Gastroesophageal sphincter (tissue), 3 donors: ENCODE results near the gene PODN.

Experiments used
- EP300 ChIP-seq: sonication (generic); formaldehyde crosslinking; IDR thresholded peaks from one replicate; pipeline ENCODE4 v1.6.1; 2017; ENCODE audit warnings: antibody characterized with exemption, mild to moderate bottlenecking
- POLR2A ChIP-seq, 2 donors: fragments of 450-650 bp; IDR thresholded peaks; one replicate each; pipeline ENCODE4 v1.6.1; 2017; ENCODE audit warnings: antibody characterized with exemption in 2 of 2, mild to moderate bottlenecking in 2 of 2, moderate library complexity in 1 of 2
- POLR2AphosphoS5 ChIP-seq: sonication (generic); formaldehyde crosslinking; IDR thresholded peaks from one replicate; pipeline ENCODE4 v1.6.1; 2017; ENCODE audit warnings: antibody characterized with exemption
- TF ChIP-seq, protein P1 (sequence below), 4 experiments: fragments of 200-600 bp in 2 of 4; fragments of 450-650 bp in 2 of 4; sonication (generic) in 1 of 4; IDR thresholded peaks; one replicate each; pipeline ENCODE4 v1.5.1; 2017 to 2019; ENCODE audit warnings: antibody characterized with exemption in 4 of 4, mild to moderate bottlenecking in 2 of 4, moderate library complexity in 2 of 4

- TF ChIP-seq, protein P1, sequence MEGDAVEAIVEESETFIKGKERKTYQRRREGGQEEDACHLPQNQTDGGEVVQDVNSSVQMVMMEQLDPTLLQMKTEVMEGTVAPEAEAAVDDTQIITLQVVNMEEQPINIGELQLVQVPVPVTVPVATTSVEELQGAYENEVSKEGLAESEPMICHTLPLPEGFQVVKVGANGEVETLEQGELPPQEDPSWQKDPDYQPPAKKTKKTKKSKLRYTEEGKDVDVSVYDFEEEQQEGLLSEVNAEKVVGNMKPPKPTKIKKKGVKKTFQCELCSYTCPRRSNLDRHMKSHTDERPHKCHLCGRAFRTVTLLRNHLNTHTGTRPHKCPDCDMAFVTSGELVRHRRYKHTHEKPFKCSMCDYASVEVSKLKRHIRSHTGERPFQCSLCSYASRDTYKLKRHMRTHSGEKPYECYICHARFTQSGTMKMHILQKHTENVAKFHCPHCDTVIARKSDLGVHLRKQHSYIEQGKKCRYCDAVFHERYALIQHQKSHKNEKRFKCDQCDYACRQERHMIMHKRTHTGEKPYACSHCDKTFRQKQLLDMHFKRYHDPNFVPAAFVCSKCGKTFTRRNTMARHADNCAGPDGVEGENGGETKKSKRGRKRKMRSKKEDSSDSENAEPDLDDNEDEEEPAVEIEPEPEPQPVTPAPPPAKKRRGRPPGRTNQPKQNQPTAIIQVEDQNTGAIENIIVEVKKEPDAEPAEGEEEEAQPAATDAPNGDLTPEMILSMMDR (IDR thresholded peaks at IDR 0.05) = no peak
- TF ChIP-seq POLR2A (IDR thresholded peaks at IDR 0.05) (no peak), POLR2AphosphoS5 (no peak), EP300 (no peak)
These were observed 12.9 kb upstream of the PODN start for GRCh38 chr1:53048960-53049573.
